GM21390 (cell line): Measurements from ENCODE around the gene RPS19.

Experiments used
- ATAC-seq: cut with Tn5 transposase; IDR thresholded peaks from one replicate; pipeline ENCODE4 v1.9.1; 2021; ENCODE audit not compliant: unreplicated experiment

Gene RPS19

GRCh38 chr19:41897181-41897580, 37.1 kb downstream of the RPS19 start:
- no peak for ATAC-seq

GRCh38 chr19:41897820-41898219, 37.8 kb downstream of the RPS19 start:
- ATAC-seq: no peak

GRCh38 chr19:41898235-41898634, 38.2 kb downstream of the RPS19 start:
- ATAC-seq: no peak

- ATAC-seq: no peak
Measured at GRCh38 chr19:41901707-41902360, 41.8 kb downstream of the RPS19 start.

GRCh38 chr19:41902594-41902993, 42.5 kb downstream of the RPS19 start:
- no peak for ATAC-seq

GRCh38 chr19:41903193-41903953, 43.3 kb downstream of the RPS19 start:
- no peak for ATAC-seq

GRCh38 chr19:41904118-41904870, 44.2 kb downstream of the RPS19 start:
- ATAC-seq: no peak

- ATAC-seq: no peak
Measured at GRCh38 chr19:41905273-41906002, 45.4 kb downstream of the RPS19 start.

GRCh38 chr19:41906271-41906670, 46.2 kb downstream of the RPS19 start:
- no peak for ATAC-seq

GRCh38 chr19:41906916-41907680, 47.0 kb downstream of the RPS19 start:
- no peak for ATAC-seq

GRCh38 chr19:41907994-41908615, 48.0 kb downstream of the RPS19 start:
- no peak for ATAC-seq

- ATAC-seq: no peak
Measured at GRCh38 chr19:41908724-41909464, 48.8 kb downstream of the RPS19 start.

- no peak for ATAC-seq
Measured at GRCh38 chr19:41909706-41910105, 49.7 kb downstream of the RPS19 start.

- ATAC-seq: no peak
Measured at GRCh38 chr19:41910240-41910991, 50.4 kb downstream of the RPS19 start.

- no peak for ATAC-seq
Measured at GRCh38 chr19:41910992-41911888, 51.2 kb downstream of the RPS19 start.

- no peak for ATAC-seq
Measured at GRCh38 chr19:41911889-41912731, 52.1 kb downstream of the RPS19 start.
